Naive thymus-derived CD4-positive, alpha-beta T cell (primary cell): Measurements from ENCODE around the gene TMEM156. TPM values are rescaled to one million over a fixed set of nuclear protein-coding genes. Genes with fewer than 3 reads are reported as not detected.

Experiments used
- ATAC-seq: fragments of 150-1000 bp; cut with Tn5 transposase; 2 replicates; pipeline ENCODE4 v1.10.0; 2021; ENCODE audit warnings: mild to moderate bottlenecking, moderate library complexity
- CTCF ChIA-PET: fragments of 350-600 bp; sonication (Branson Sonifier 250); formaldehyde crosslinking; loops from one replicate; lab custom pipeline; 2021; ENCODE audit warnings: antibody characterized with exemption; lab: Charles Lee
- POLR2A ChIA-PET: fragments of 350-600 bp; sonication (Branson Sonifier 250); formaldehyde crosslinking; loops from one replicate; lab custom pipeline; 2021; ENCODE audit warnings: antibody characterized with exemption, inconsistent platforms; lab: Charles Lee
- DNase-seq, 9 donors: peaks; one replicate each; pipeline versions ENCODE4 v3.0.0 to v3.0.0-alpha.2; 2020 to 2022; ENCODE audit warnings: mixed read lengths in 1 of 9
- H3K27ac ChIP-seq: one replicate; pipeline ENCODE4 v1.7.0; 2013; ENCODE audit warnings: mild to moderate bottlenecking, low read depth, low read length, moderate library complexity
- H3K27me3 ChIP-seq, 2 donors: one replicate each; pipeline ENCODE4 v1.7.0; 2013; ENCODE audit warnings: low read length in 2 of 2, mild to moderate bottlenecking in 2 of 2, moderate library complexity in 2 of 2; ENCODE audit not compliant: control insufficient read depth in 2 of 2, insufficient read depth in 2 of 2
- H3K36me3 ChIP-seq, 3 experiments: 1 replicate in 2 of 3; 2 replicates in 1 of 3; pipeline ENCODE4 v1.7.0; 2013; ENCODE audit warnings: low read length in 3 of 3, mild to moderate bottlenecking in 3 of 3, moderate library complexity in 1 of 3; ENCODE audit not compliant: insufficient read depth in 3 of 3, control insufficient read depth in 2 of 3
- H3K4me1 ChIP-seq, 2 donors: one replicate each; pipeline ENCODE4 v1.7.0; 2013; ENCODE audit warnings: low read length in 2 of 2, mild to moderate bottlenecking in 2 of 2, moderate library complexity in 1 of 2; ENCODE audit not compliant: control insufficient read depth in 2 of 2, insufficient read depth in 2 of 2
- H3K4me3 ChIP-seq: 2 replicates; pipeline ENCODE4 v1.7.0; 2013; ENCODE audit warnings: mild to moderate bottlenecking, low read length
- H3K9me3 ChIP-seq, 3 experiments: 1 replicate in 2 of 3; 2 replicates in 1 of 3; pipeline ENCODE4 v1.7.0; 2013; ENCODE audit warnings: low read length in 3 of 3; ENCODE audit not compliant: control insufficient read depth in 2 of 3
- H3K27ac Mint-ChIP-seq, 9 donors: one replicate each; pipeline ENCODE4 v1.8.0; 2020 to 2022; ENCODE audit warnings: mixed read lengths in 9 of 9, mild to moderate bottlenecking in 8 of 9, moderate library complexity in 5 of 9, inconsistent platforms in 2 of 9
- H3K27me3 Mint-ChIP-seq, 5 donors: one replicate each; pipeline ENCODE4 v1.8.0; 2021 to 2022; ENCODE audit warnings: mixed read lengths in 5 of 5, mild to moderate bottlenecking in 1 of 5
- H3K36me3 Mint-ChIP-seq, 5 donors: one replicate each; pipeline ENCODE4 v1.8.0; 2020 to 2022; ENCODE audit warnings: mixed read lengths in 5 of 5, mild to moderate bottlenecking in 3 of 5, inconsistent platforms in 1 of 5
- H3K4me1 Mint-ChIP-seq, 7 donors: one replicate each; pipeline ENCODE4 v1.8.0; 2020 to 2022; ENCODE audit warnings: mixed read lengths in 7 of 7, mild to moderate bottlenecking in 3 of 7, inconsistent platforms in 1 of 7
- H3K4me3 Mint-ChIP-seq, 10 donors: one replicate each; pipeline ENCODE4 v1.8.0; 2020 to 2022; ENCODE audit warnings: mild to moderate bottlenecking in 10 of 10, mixed read lengths in 10 of 10, moderate library complexity in 6 of 10, inconsistent platforms in 2 of 10
- H3K9me3 Mint-ChIP-seq, 11 donors: one replicate each; pipeline ENCODE4 v1.8.0; 2020 to 2022; ENCODE audit warnings: mixed read lengths in 11 of 11, mild to moderate bottlenecking in 4 of 11, inconsistent platforms in 1 of 11, moderate library complexity in 1 of 11
- intact Hi-C, 2 donors: fragments of 100-400 bp; cut with micrococcal nuclease; formaldehyde crosslinking; loops; one replicate each; pipeline ENCODE4 v1.15.1; 2023
- polyA plus RNA-seq, 2 donors: library from polyadenylated mRNA; unstranded; fragments of 300-500 nt; fragmentation: Illumina TruSeq; gene quantifications; one replicate each; pipeline ENCODE4 v1.2.3, GENCODE V29; 2021
- total RNA-seq, 6 experiments: library from RNA in 5 of 6; stranded (reverse) in 5 of 6; gene quantifications; 1 replicate in 5 of 6; 2 replicates in 1 of 6; pipeline ENCODE4 v1.2.3 and lab custom pipeline; 2021 to 2026

The TMEM156 gene
- total and polyA plus RNA-seq, 7 experiments from 2014 or later = 8.6 to 37.0 (median 11.4) TPM

DNA sequence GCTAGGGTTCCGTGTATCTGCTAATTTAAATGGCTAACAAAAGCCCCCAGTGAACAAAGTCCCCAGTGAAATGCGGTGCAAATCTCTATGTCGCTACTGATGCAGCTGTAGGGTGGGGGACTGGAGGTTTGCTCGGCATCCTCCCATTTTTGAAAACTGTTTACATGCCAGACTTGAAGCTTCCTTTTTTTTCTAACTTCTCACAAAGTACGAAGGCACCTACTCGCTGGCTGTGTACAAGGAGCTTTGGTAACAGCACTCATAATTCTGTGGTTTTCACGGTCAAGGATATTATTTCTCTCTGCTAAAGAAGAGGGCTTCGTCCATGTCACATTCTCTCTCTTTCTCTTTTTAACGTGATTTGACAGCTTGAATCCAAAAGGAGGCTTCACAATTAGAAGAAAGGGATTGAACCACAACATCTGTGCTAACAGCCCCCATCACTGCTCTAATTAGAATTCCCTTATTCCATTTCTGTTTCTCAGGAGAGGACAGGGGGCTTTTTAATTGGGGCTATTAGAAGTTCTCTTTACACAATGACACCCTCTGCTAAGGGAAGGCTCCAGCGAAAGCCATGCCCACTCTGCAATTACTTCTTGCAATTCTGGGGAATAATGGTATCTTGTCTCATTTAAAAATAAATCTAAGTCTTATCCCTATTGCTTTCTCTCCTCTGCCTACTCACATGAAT, 46.7 kb downstream of the TMEM156 start:
- H3K4me1 ChIP-seq = no peaks in the 10 kb centered on the region
- no peaks in the 10 kb centered on the region for H3K27me3 ChIP-seq
- H3K36me3 ChIP-seq = peaks cover 0 to 6% (median 0%) of the 10 kb centered on the region in 3 experiments
- Mint-ChIP-seq H3K9me3 (peaks cover 0 to under 1% (median 0%) of the 10 kb centered on the region in 11 donors), H3K27me3 (no peaks in the 10 kb centered on the region), H3K36me3 (peaks cover 9 to 67% (median 38%) of the 10 kb centered on the region in 5 donors), H3K4me1 (peaks cover 5 to 77% (median 14%) of the 10 kb centered on the region in 7 donors), H3K4me3 (peak overlapping the region in 7 of 10 donors; percentile 16 to 81 (median 28)), H3K27ac (peak overlapping the region in 6 of 9 donors; percentile 16 to 90 (median 64))
- no peak overlapping the region for H3K27ac ChIP-seq
- ATAC-seq (peak; percentile 18), DNase-seq (peak in 1 of 9 donors; percentile 29)
- H3K4me3 ChIP-seq = no peak overlapping the region
- ChIA-PET POLR2A (interaction anchor here (0.7 to 1.1 kb wide), 3 partner anchors 42 to 205 kb away, joined by 3 to 4 read pairs (median 3); no protein-coding TSS in a partner anchor), CTCF (no interaction called here)
- no peaks in the 10 kb centered on the region for H3K9me3 ChIP-seq
- intact Hi-C loops = loop anchor here (2.0 to 10.0 kb wide), 5 partner anchors 37 to 149 kb away; partner anchors contain the start of gene TMEM156 (in 1 of the 2)

GRCh38 chr4:38983787-38984598, 48.2 kb downstream of the TMEM156 start:
- CTCF ChIA-PET = interaction anchor here (0.6 kb wide), 1 partner anchor 65 kb away, joined by 4 read pairs; no protein-coding TSS in a partner anchor
- Mint-ChIP-seq H3K4me1 (peaks cover 5 to 72% (median 14%) of the 10 kb centered on the region in 7 donors), H3K4me3 (peak overlapping the region in 1 of 10 donors; percentile 67), H3K36me3 (peaks cover 12 to 67% (median 39%) of the 10 kb centered on the region in 5 donors), H3K27me3 (no peaks in the 10 kb centered on the region), H3K9me3 (peaks cover 0 to 3% (median 0%) of the 10 kb centered on the region in 11 donors), H3K27ac (peak overlapping the region in 3 of 9 donors; percentile 62 to 86 (median 64))
- POLR2A ChIA-PET = interaction anchor here (1.4 kb wide), 1 partner anchor 35 kb away, joined by 3 read pairs; no protein-coding TSS in a partner anchor
- Histone ChIP-seq H3K27me3 (no peaks in the 10 kb centered on the region), H3K27ac (no peak overlapping the region), H3K4me1 (no peaks in the 10 kb centered on the region), H3K9me3 (no peaks in the 10 kb centered on the region), H3K4me3 (no peak overlapping the region), H3K36me3 (peaks cover 0 to 10% (median 0%) of the 10 kb centered on the region in 3 experiments)
- DNase-seq = no peak
- no peak for ATAC-seq
- intact Hi-C loops = loop anchor here in 1 of 2 donors (1.0 to 10.0 kb wide), 2 partner anchors 48 to 151 kb away; partner anchors contain the start of gene TMEM156

- Histone ChIP-seq H3K27me3 (no peaks in the 10 kb centered on the region), H3K9me3 (no peaks in the 10 kb centered on the region), H3K4me1 (no peaks in the 10 kb centered on the region), H3K4me3 (no peak overlapping the region), H3K36me3 (peaks cover 0 to 5% (median 0%) of the 10 kb centered on the region in 3 experiments), H3K27ac (no peak overlapping the region)
- Mint-ChIP-seq H3K4me3 (no peak overlapping the region), H3K9me3 (peaks cover 0 to 3% (median 0%) of the 10 kb centered on the region in 11 donors), H3K36me3 (peaks cover 11 to 67% (median 32%) of the 10 kb centered on the region in 5 donors), H3K27ac (peak overlapping the region in 1 of 9 donors; percentile 40), H3K4me1 (peaks cover 5 to 69% (median 14%) of the 10 kb centered on the region in 7 donors), H3K27me3 (no peaks in the 10 kb centered on the region)
- CTCF ChIA-PET = interaction anchor here (0.6 kb wide), 1 partner anchor 65 kb away, joined by 4 read pairs; no protein-coding TSS in a partner anchor
- POLR2A ChIA-PET = interaction anchor here (1.4 kb wide), 1 partner anchor 34 kb away, joined by 3 read pairs; no protein-coding TSS in a partner anchor
- DNase-seq (no peak), ATAC-seq (no peak)
- intact Hi-C loops = loop anchor here in 1 of 2 donors (10.0 kb wide), 1 partner anchor 152 kb away; no protein-coding TSS in a partner anchor
These were observed 48.9 kb downstream of the TMEM156 start for GRCh38 chr4:38983291-38983690.

- no peak for DNase-seq
- peaks cover 0 to 3% (median 0%) of the 10 kb centered on the region in 11 donors for H3K9me3 Mint-ChIP-seq
- H3K27ac Mint-ChIP-seq = peak overlapping the region in 3 of 9 donors; percentile 4 to 87 (median 65)
- no peaks in the 10 kb centered on the region for H3K4me1 ChIP-seq
- intact Hi-C loops = loop anchor here in 1 of 2 donors (10.0 kb wide), 1 partner anchor 152 kb away; no protein-coding TSS in a partner anchor
- ChIA-PET CTCF (no interaction called here), POLR2A (no interaction called here)
- H3K4me3 ChIP-seq = no peak overlapping the region
- ATAC-seq = no peak
- peaks cover 5 to 63% (median 9%) of the 10 kb centered on the region in 7 donors for H3K4me1 Mint-ChIP-seq
- no peak overlapping the region for H3K27ac ChIP-seq
- H3K9me3 ChIP-seq = no peaks in the 10 kb centered on the region
- peaks cover 0 to 5% (median 0%) of the 10 kb centered on the region in 3 experiments for H3K36me3 ChIP-seq
- H3K27me3 Mint-ChIP-seq = no peaks in the 10 kb centered on the region
- no peaks in the 10 kb centered on the region for H3K27me3 ChIP-seq
- peaks cover 11 to 67% (median 32%) of the 10 kb centered on the region in 5 donors for H3K36me3 Mint-ChIP-seq
- peak overlapping the region in 1 of 10 donors; percentile 0 for H3K4me3 Mint-ChIP-seq
These were observed 49.7 kb downstream of the TMEM156 start for GRCh38 chr4:38982361-38983095.

DNA sequence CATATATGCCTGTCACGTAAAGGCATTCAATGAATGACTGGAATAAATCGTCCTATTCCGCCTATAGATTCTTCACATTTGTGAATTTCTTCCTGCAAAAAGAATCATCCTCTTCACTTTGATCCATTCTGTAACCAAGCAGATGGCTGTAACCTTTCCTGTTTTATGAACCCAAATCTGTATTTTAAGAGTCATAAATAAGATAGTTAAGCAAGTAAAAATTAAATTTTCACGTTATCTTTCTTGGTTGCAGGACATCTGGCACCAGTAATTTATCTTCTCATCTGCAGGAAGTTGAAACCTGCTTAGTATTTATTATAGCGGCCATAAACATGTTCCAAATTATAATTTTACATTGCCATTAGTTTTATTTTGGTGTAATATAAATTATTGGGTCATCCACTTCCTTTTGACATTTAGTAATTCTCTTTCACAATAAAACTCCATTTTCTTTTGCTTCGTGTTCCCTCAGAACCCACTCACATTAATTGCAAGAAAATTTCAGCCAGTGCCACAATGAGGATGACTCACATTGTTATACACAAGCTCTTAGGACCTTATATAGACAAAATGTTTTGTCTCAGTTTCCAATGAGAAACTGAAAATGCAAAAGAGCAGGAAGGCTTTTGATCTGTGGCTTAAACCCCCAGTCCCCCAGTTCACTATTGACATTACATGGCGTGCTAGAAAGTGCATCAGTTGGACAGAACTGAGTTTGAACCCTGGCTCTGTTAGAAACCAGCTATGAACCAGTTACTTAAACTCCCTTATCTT, 51.1 kb downstream of the TMEM156 start:
- H3K9me3 Mint-ChIP-seq = peaks cover 0 to 3% (median 0%) of the 10 kb centered on the region in 11 donors
- peak overlapping the region in 2 of 9 donors; percentile 28 to 65 for H3K27ac Mint-ChIP-seq
- H3K4me3 ChIP-seq = no peak overlapping the region
- H3K9me3 ChIP-seq = no peaks in the 10 kb centered on the region
- H3K36me3 ChIP-seq = peaks cover 0 to 5% (median 0%) of the 10 kb centered on the region in 3 experiments
- POLR2A ChIA-PET = no interaction called here
- no peaks in the 10 kb centered on the region for H3K27me3 ChIP-seq
- DNase-seq (no peak), ATAC-seq (no peak)
- intact Hi-C loops = loop anchor here in 1 of 2 donors (10.0 kb wide), 1 partner anchor 154 kb away; no protein-coding TSS in a partner anchor
- H3K27ac ChIP-seq = no peak overlapping the region
- H3K4me1 ChIP-seq = no peaks in the 10 kb centered on the region
- CTCF ChIA-PET = no interaction called here
- peaks cover 2 to 55% (median 5%) of the 10 kb centered on the region in 7 donors for H3K4me1 Mint-ChIP-seq
- no peaks in the 10 kb centered on the region for H3K27me3 Mint-ChIP-seq
- peaks cover 11 to 71% (median 29%) of the 10 kb centered on the region in 5 donors for H3K36me3 Mint-ChIP-seq
- peak overlapping the region in 1 of 10 donors; percentile 50 for H3K4me3 Mint-ChIP-seq
